Gastrocnemius medialis (tissue), 4 donors: ENCODE results near the gene PFDN5. TPM values are rescaled to one million over a fixed set of nuclear protein-coding genes. Genes with fewer than 3 reads are reported as not detected.

ENCODE experiments used
- ATAC-seq, 2 donors: fragments of 150-250 bp; one replicate each; pipeline ENCODE4 v1.9.1; 2016
- DNase-seq, 2 donors: peaks; one replicate each; pipeline ENCODE4 v3.0.0-alpha.2; 2019
- H3K27ac ChIP-seq, 4 donors: fragments of 200-600 bp; sonication (generic); 1 replicate in 1 of 4; 2 replicates in 3 of 4; pipeline ENCODE4 v1.5.1; 2016 to 2018; ENCODE audit warnings: mild to moderate bottlenecking in 2 of 4, moderate library complexity in 1 of 4
- H3K27me3 ChIP-seq, 3 donors: fragments of 200-600 bp; sonication (generic) in 2 of 3; 1 replicate in 1 of 3; 2 replicates in 2 of 3; pipeline versions ENCODE4 v1.5.1 to v1.6.0; 2016 to 2019; ENCODE audit warnings: mild to moderate bottlenecking in 1 of 3, moderate library complexity in 1 of 3
- H3K36me3 ChIP-seq, 2 donors: fragments of 200-600 bp; sonication (generic) in 1 of 2; one replicate each; pipeline ENCODE4 v1.5.1; 2017 to 2018
- H3K4me1 ChIP-seq, 2 donors: fragments of 200-600 bp; sonication (generic) in 1 of 2; one replicate each; pipeline ENCODE4 v1.5.1; 2016 to 2017; ENCODE audit warnings: mild to moderate bottlenecking in 2 of 2
- H3K4me3 ChIP-seq, 4 donors: fragments of 200-600 bp; sonication (generic) in 3 of 4; 1 replicate in 1 of 4; 2 replicates in 3 of 4; pipeline ENCODE4 v1.5.1; 2016 to 2019; ENCODE audit warnings: mild to moderate bottlenecking in 2 of 4
- H3K9me3 ChIP-seq, 3 donors: fragments of 200-600 bp; sonication (generic) in 2 of 3; 1 replicate in 1 of 3; 2 replicates in 2 of 3; pipeline ENCODE4 v1.5.1; 2016 to 2019
- POLR2A ChIP-seq, 2 donors: fragments of 450-650 bp; IDR thresholded peaks; one replicate each; pipeline ENCODE4 v1.6.1; 2017; ENCODE audit warnings: antibody characterized with exemption in 2 of 2, mild to moderate bottlenecking in 2 of 2, moderate library complexity in 2 of 2
- in situ Hi-C, 4 donors: fragments of 200-750 bp; cut with MboI; loops; one replicate each; pipeline versions ENCODE4 v1.15.0 to v1.8.0; 2017; ENCODE audit warnings: low sequenced_read_pairs in 4 of 4
- intact Hi-C: fragments of 100-400 bp; cut with DNase I; formaldehyde crosslinking; loops from one replicate; pipeline ENCODE4 v1.15.1; 2023; ENCODE audit warnings: low total_unique reads
- total RNA-seq, 4 donors: library from RNA; depleted of rRNA; stranded (reverse); fragments of >200 nt; gene quantifications; one replicate each; pipeline versions ENCODE4 v1.1.0 to v1.2.3, GENCODE V29; 2016
- TF ChIP-seq, protein P1 (sequence below), 5 experiments: fragments of 450-650 bp in 3 of 5; fragments of 200-600 bp in 2 of 5; sonication (generic) in 2 of 5; IDR thresholded peaks in 4 of 5; conservative IDR thresholded peaks in 1 of 5; 1 replicate in 4 of 5; 2 replicates in 1 of 5; pipeline ENCODE4 v1.5.1; 2016 to 2019; ENCODE audit warnings: antibody characterized with exemption in 5 of 5, mild to moderate bottlenecking in 3 of 5, moderate library complexity in 3 of 5

The PFDN5 gene
- total RNA-seq, 4 donors from 2014 or later = 341 to 464 (median 358) TPM

DNA sequence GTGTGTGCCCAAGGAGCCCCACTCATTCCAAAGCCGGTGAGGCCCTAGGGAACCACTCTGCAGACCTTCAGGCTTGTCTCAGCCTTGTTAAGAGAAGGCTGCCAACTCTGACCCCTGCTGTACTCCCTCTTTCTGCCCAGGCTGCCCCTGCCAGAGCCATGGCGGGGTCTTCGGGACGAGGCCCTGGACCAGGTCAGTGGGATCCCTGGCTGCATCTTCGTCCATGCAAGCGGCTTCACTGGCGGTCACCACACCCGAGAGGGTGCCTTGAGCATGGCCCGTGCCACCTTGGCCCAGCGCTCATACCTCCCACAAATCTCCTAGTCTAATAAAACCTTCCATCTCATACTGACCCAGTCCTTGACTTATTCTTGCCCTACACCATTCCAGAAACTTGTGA, 11.5 kb downstream of the PFDN5 start:
- in situ Hi-C loops (no loop called here), intact Hi-C loops (no loop called here)
- TF ChIP-seq POLR2A (IDR thresholded peaks at IDR 0.05) = no peak
- TF ChIP-seq, protein P1, sequence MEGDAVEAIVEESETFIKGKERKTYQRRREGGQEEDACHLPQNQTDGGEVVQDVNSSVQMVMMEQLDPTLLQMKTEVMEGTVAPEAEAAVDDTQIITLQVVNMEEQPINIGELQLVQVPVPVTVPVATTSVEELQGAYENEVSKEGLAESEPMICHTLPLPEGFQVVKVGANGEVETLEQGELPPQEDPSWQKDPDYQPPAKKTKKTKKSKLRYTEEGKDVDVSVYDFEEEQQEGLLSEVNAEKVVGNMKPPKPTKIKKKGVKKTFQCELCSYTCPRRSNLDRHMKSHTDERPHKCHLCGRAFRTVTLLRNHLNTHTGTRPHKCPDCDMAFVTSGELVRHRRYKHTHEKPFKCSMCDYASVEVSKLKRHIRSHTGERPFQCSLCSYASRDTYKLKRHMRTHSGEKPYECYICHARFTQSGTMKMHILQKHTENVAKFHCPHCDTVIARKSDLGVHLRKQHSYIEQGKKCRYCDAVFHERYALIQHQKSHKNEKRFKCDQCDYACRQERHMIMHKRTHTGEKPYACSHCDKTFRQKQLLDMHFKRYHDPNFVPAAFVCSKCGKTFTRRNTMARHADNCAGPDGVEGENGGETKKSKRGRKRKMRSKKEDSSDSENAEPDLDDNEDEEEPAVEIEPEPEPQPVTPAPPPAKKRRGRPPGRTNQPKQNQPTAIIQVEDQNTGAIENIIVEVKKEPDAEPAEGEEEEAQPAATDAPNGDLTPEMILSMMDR (IDR thresholded peaks at IDR 0.05 in 4 of 5, conservative IDR thresholded peaks at IDR 0.05 in 1 of 5) = no peak
- Histone ChIP-seq H3K4me1 (no peaks in the 10 kb centered on the region), H3K4me3 (no peak overlapping the region), H3K27ac (no peak overlapping the region), H3K36me3 (peaks cover 0 to 81% of the 10 kb centered on the region in 2 donors), H3K9me3 (no peaks in the 10 kb centered on the region), H3K27me3 (no peaks in the 10 kb centered on the region)
- DNase-seq (no peak), ATAC-seq (no peak)

DNA sequence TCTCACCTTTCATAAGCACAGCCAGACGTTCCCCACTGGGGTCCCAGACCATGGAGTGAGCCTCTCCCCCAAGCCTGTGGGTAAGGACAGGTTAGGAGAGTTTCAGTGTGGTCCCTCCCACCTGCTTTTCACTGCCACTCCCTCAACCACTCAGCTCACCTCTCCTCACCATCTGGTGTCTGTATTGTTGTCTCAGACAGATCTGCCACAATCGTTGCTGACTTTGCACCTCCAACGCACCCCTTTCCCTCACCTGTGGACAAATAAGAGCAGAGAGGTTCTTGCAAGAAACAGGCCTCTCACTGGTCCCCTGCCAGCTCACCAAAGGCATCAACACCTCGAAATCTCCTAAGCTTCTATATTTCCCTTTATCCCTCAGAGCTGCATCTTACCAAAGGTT, 12.9 kb downstream of the PFDN5 start:
- no peak for ATAC-seq
- intact Hi-C loops (no loop called here), in situ Hi-C loops (no loop called here)
- H3K36me3 ChIP-seq = peaks cover 0 to 74% of the 10 kb centered on the region in 2 donors
- no peak overlapping the region for H3K27ac ChIP-seq
- no peak for DNase-seq
- H3K4me1 ChIP-seq = no peaks in the 10 kb centered on the region
- H3K4me3 ChIP-seq = no peak overlapping the region
- H3K27me3 ChIP-seq = no peaks in the 10 kb centered on the region
- no peaks in the 10 kb centered on the region for H3K9me3 ChIP-seq
- TF ChIP-seq POLR2A (IDR thresholded peaks at IDR 0.05) = no peak
- TF ChIP-seq, protein P1 (IDR thresholded peaks at IDR 0.05 in 4 of 5, conservative IDR thresholded peaks at IDR 0.05 in 1 of 5) = no peak

DNA sequence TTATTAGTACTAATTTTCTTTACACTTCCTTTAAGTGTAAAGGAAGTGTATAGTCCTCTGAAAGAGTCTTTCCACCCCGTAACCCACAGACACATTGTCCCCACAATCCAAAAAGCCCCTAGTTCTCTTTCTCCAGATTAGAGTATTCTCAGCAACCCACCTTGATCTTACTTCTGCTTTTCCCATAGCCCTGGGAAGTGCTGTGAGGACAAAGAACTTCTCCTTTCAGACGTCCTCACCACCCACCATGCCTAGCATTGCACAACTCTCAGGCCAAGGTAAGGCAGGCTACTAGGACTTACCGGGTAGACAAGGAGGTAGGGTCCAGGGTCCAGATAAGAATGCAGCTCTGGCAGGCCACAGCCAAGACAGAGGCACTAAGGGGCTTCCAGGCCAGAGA, 18.7 kb downstream of the PFDN5 start:
- no peak overlapping the region for H3K4me3 ChIP-seq
- H3K9me3 ChIP-seq = no peaks in the 10 kb centered on the region
- no peak overlapping the region for H3K27ac ChIP-seq
- H3K27me3 ChIP-seq = no peaks in the 10 kb centered on the region
- peaks cover 0 to 2% of the 10 kb centered on the region in 2 donors for H3K4me1 ChIP-seq
- DNase-seq (no peak), ATAC-seq (no peak)
- TF ChIP-seq POLR2A (IDR thresholded peaks at IDR 0.05) = no peak
- TF ChIP-seq, protein P1 (IDR thresholded peaks at IDR 0.05 in 4 of 5, conservative IDR thresholded peaks at IDR 0.05 in 1 of 5) = no peak
- in situ Hi-C loops (no loop called here), intact Hi-C loops (no loop called here)
- H3K36me3 ChIP-seq = peaks cover 0 to 79% of the 10 kb centered on the region in 2 donors

DNA sequence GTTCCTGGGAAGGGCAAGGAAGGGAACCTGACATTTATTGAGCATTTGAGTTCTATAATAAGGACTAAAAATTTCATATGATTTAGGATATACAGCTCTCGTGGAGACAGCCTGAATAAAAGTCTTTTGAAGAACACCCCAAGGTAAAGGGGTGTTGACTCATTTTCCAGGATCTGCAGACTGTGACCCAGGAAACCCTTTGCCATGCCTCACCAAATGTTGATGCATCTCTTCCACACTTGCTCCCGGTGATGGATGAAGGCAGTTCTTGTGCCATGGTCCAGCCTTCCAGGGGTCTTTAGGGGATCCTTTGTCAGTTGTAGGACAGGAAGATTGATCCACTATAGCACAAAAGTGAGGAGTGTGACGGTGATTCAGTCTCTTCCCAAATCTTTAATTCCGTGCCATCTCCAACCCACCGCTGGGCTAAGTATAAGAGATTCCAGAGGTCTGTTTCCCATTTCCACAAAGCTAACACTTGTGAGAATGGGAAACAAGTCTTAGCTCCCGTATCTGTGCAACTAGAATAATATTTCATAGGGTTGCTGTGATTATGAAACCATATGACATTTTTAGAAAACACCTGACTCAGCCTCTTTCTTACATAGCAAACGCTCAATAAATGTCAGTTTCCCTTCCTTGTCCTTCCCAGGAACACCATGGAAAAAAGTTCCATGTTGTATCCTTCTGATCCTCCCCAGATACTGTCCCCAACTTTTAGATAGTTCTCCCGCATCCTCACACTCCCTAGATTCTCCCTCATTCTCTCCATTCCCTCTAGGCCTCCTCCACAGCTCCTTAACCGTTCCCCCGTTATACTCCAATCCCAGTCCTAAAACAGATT, 25.2 kb downstream of the PFDN5 start:
- peak overlapping the region; percentile 84 to 97 (median 94) for H3K27ac ChIP-seq
- peaks cover 23 to 31% of the 10 kb centered on the region in 2 donors for H3K4me1 ChIP-seq
- no peaks in the 10 kb centered on the region for H3K9me3 ChIP-seq
- ATAC-seq (peak; percentile 5 to 8), DNase-seq (no peak)
- TF ChIP-seq, protein P1 (IDR thresholded peaks at IDR 0.05 in 4 of 5, conservative IDR thresholded peaks at IDR 0.05 in 1 of 5) = no peak
- TF ChIP-seq POLR2A (IDR thresholded peaks at IDR 0.05) = no peak
- intact Hi-C loops = loop anchor here (1.0 to 5.0 kb wide), 6 partner anchors 21 to 407 kb away; partner anchors contain the start of genes ATP5MC2, CALCOCO1, MYG1 and PFDN5
- H3K27me3 ChIP-seq = no peaks in the 10 kb centered on the region
- H3K36me3 ChIP-seq = peaks cover 0 to 36% of the 10 kb centered on the region in 2 donors
- in situ Hi-C loops = loop anchor here in 1 of 4 donors (10.0 kb wide), 1 partner anchor 184 kb away; the partner anchor contains the start of genes NPFF and TARBP2
- H3K4me3 ChIP-seq = peak overlapping the region; percentile 71 to 93 (median 90)
